Eye (tissue), 1 donor: ENCODE results near the gene NCAPD3.
"Not testable (repeated sequence)": the region's sequence is repeated elsewhere in the genome, so short reads cannot be mapped to it uniquely, and the experiment has no call there.

ENCODE experiments used
- DNase-seq: peaks from one replicate; pipeline ENCODE4 v3.0.0-alpha.2; 2015

NCAPD3 gene

DNA sequence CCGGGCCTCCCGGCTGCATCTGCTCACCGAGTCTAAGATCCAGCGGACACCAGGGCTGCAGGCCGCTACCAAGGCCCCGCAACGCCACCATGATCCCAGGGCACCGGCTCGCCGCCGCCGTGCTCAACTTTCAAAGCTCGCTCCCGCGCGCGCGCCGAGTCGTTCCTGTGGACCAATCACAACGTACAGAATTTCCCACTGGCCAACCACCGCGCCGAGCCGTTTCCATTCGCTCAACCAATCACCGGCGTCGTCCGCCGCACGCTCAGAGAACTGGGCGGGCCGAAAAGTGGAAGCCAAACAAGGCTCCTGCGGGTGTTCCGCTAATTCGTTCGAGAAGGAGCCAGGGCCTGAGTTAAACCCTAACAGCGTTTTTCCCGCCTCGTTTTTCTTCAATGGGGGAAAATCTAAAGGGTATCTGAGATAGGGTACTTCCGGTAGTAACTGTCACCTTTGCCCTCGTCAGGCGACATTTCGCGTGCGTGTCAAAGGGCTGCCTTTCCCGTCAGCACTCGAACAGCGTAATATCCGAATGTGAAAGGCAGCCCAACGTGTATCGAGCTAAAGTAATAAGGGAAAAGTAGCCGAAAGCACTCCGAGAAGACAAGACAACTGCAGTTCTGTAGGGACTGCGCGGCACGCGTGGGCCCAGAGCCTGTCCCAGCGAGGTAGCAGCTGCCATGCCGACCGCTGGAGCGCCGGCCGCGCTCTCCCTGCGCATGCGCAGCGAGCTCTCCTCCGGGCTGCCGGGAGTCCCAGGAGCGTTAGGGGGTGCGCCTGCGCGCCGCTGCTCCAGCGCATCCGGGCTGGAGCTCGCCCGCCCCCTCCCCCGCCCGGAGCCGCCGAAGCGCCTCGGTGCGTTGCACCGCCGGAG is at the start of gene NCAPD3, which contains the start of gene VPS26B:
NCAPD3 (minus strand) TSS at position 132 of the 874 bp plus-strand sequence; CDS start at position 91, 41 bp downstream.
VPS26B (plus strand) TSS at position 836 of the 874 bp plus-strand sequence. CDS start 452 bp downstream, outside the sequence.
- peak; percentile 99 for DNase-seq

- no peak for DNase-seq
Measured at GRCh38 chr11:134273317-134273712, 49.5 kb upstream of the NCAPD3 start.

DNA sequence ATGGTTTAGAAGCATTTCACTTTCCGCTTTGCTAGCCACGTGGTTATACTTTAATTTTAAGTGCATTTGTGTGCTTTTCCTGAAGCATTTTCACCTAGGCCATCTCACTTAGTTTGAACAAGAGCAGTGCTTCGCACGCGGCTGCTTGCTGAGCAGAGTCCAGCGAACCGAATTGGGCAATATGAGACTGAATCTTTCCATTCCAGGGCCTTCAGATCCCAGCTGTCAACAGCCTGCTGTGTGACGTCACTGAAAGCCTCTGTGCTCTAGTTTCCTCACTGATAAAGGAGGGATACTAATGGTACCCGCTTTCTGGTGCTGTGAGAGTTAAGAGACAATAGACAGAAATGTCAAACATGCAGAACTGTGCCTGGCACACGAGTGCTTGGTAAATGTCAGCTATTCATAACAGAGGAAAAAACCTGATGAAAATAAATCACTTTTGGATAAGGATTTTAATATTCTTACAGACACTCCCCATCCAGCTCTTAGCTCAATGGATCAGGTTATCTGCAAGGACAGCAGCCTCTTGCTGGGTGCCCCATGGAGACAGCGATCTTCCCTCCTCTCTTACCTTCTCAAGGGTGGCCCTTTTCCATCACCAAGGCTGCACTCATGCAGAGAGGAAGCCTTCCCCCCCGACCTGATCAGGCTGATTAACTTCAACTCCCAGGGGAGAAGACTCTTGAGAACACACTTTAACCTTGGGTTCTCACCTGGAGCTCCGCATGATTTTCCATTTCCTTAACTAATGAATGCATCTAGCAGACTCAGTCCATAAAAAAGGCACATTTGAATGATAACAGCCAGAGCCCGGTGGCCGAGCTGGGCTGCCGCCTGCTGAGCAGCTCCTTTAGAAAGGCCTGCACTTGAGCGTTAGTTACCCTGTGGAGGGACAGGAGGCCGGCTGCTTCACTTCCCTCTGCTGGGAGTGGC is 48.9 kb upstream of the NCAPD3 start:
- DNase-seq = peak; percentile 87

GRCh38 chr11:134271978-134272377 is 48.2 kb upstream of the NCAPD3 start:
- DNase-seq = no peak

DNA sequence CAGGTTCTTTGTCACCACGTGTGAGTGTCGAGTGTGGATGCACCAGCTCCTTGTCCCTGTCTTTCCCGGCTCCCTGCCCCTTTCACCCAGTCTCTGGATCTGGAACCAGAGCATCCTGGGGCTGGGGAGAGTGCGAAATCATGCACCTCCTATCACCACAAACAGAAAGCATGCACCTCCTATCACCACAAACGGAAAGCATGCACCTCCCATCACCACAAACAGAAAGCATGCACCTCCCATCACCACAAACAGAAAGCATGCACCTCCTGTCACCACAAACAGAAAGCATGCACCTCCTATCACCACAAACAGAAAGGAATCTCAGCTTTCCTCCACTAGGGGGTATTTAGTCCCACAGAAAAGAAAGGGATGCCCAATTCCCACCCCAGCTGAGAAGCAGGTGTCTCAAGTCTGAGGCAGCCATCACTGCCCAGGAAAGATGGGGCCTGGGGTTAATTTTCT is 46.5 kb upstream of the NCAPD3 start:
- DNase-seq = peak; percentile 25

- DNase-seq = peak; percentile 26
Measured at GRCh38 chr11:134267966-134268365, 44.2 kb upstream of the NCAPD3 start.

DNA sequence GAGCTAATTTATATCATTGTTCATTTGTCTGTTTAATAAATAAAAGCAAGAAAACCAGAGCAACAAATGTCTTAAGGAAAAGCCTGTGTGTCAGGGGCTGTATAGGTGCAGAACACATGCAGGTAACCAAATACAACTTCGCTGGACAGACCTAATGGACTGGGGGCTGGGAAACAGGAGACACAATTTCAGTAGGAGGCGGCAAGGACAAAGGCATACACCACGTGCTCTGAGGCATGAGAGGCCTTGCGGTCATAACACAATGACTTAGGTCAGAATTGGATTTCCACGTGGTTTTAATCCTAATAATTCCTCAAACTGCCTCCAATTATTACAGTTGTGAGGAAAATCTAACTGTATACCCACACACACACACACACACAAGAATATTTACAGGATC is 43.7 kb upstream of the NCAPD3 start:
- DNase-seq = peak; percentile 45

- no peak for DNase-seq
Measured at GRCh38 chr11:134266841-134267251, 43.1 kb upstream of the NCAPD3 start.

DNA sequence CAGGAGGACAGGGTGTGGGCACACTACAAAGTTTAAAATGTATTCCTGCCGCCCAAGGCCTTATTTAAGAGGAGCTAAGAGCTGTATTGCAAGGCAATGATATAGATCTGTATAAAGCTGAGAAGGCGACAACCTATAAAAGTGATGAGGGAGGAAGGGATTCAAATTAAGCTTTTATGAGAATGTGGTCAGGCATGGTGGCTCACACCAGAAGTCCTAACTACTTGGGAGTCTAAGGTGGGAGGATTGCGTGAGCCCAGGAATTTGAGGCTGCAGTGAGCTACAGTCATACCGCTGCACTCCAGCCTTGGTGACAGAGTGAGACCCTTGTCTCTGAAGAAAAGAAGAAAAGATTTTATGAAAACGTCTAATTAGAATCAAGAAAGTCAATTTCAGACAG is 42.7 kb upstream of the NCAPD3 start:
- no peak for DNase-seq

- no peak for DNase-seq
Measured at GRCh38 chr11:134264966-134265764, 41.4 kb upstream of the NCAPD3 start.

DNA sequence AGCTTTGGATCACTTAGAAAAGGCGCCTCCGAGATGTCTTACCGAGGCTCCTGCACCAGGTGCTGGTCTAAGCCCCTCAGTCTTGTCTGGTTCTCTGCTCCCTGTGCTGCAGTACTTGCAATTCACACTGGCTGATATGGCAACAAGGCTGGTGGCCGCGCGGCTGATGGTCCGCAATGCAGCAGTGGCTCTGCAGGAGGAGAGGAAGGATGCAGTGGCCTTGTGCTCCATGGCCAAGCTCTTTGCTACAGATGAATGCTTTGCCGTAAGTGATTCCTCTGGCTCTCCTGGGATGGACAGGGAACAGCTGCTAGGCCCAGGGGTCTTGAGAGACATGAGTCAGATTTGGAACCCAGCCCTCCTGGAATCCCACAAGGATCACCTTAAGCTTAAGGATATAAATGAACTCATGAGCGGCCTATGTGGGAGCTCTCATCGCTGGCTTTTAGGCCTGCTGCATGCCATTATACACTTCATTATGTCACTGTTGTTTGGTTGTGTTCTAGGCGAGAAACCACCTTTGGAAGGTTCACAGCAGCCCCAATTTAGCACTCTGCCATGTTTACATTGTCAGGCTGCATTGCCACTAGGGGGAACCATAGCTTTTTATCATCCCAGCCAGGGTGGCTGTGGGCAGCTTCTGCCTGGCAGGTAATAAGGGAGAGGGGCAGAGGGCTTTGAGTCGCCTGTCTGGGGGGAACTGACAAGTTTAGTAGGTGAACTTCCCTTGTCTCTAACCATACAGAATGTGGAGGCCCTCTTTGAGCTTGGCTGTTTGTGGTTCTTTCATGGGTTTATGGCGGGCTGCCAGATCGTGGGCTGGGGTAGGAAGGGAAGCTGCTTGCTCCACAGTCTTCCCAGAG is 38.1 kb upstream of the NCAPD3 start:
- DNase-seq = peak; percentile 30

GRCh38 chr11:134260983-134261382 is 37.2 kb upstream of the NCAPD3 start:
- no peak for DNase-seq

GRCh38 chr11:134260503-134260902 is 36.7 kb upstream of the NCAPD3 start:
- DNase-seq = no peak

GRCh38 chr11:134258577-134258976 is 34.8 kb upstream of the NCAPD3 start:
- DNase-seq = no peak

DNA sequence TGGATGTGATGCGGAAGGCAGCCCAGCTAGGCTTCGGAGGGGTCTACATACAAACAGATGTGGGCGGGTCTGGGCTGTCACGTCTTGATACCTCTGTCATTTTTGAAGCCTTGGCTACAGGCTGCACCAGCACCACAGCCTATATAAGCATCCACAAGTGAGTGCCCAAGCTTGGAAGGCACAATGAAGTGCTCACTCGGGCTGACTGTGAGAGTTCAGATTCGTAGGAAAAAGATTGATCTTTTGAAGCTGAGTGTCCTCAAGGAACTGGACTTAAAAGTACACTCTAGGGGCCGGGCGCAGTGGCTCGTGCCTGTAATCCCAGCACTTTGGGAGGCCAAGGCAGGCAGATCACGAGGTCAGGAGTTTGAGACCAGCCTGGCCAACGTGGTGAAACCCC is 33.3 kb upstream of the NCAPD3 start:
- no peak for DNase-seq

DNA sequence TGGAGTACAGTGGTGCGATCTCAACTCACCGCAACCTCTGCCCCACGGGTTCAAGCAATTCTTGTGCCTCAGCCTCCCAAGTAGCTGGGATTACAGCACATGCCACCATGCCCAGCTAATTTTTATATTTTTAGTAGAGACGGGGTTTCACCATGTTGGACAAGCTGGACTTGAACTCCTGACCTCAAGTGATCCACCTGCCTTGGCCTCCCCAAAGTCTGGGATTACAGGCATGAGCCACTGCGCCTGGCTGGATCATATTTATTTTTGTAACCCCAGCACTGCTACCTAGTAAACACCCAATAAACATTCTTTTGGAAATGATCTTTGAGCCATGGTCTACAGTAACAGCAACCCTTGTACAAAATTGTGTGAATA is 31.4 kb upstream of the NCAPD3 start:
- DNase-seq = not testable (repeated sequence)

DNA sequence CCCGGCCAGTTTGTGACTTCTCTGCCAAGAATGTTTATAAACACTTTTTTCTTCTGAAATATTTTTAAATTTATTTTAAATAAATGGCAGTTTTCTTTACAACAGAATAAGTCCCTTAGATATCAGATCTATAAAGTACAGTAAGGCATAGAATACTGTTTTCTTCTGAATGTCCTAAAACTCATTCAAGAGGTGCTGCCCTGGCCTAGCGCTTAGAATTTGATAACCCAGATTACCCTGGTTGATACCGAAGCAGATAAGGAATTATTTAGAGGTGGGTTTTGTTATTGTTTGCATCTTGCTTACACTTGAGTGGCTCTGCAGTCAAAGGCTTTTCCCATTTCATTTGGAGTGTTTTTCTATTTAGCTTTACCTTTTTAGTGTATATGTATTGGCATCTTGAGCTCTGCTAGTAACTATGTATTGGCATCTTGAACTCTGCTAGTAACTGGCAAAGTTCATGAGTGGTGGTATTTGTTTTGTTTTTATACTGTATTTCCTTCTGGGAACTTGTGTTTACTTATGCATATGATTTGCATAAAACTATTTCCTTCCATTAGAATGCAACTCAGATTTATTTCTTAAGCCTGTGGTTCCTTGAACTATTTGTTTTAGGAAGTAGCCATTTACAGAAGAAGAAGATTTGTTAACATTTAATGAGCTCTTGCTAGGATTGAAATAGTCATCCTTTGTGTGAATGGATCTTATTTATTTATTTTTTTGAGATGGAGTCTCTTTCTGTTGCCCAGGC is 30.8 kb upstream of the NCAPD3 start:
- DNase-seq = no peak

DNA sequence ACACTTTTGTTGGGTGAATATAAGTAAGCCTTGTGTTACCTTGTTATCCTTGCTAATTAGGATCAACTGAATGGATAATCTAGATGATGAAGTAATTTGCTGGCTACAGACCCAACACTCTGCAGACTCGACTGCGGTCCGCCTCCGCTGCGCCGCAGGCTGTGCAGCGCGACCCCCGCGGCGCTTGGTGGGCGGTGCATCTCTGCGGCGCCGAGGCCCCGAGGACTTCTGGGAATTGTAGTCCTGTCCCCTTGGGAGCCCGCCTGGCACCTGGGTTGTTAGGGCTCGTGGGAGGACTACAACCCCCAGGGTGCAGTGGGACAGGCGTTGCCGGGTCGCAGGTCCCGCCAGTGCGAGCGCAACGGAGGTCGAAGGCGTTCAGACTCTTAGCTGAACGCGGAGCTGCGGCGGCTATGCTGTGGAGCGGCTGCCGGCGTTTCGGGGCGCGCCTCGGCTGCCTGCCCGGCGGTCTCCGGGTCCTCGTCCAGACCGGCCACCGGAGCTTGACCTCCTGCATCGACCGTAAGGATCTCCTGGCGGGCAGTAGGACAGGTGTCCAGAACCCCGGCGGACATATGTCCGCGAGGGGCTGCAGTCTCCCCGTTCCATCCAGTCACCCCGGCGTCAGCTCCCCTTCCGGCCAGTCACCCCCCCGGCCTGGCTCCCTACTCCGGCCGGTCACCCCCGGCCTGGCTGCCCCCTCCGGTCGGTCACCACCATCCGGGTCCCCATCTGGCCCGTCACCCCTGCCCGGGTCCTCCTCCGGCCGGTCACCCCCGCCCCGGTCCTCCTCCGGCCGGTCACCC is 29.6 kb upstream of the NCAPD3 start, which contains the start of the genes ACAD8 and THYN1:
ACAD8 (plus strand) TSS at position 381 of the 806 bp plus-strand sequence; CDS start at position 414, 33 bp downstream.
THYN1 (minus strand) TSS at position 165 of the 806 bp plus-strand sequence. CDS start 470 bp downstream, outside the sequence.
- DNase-seq = peak; percentile 99
